ENCODE measurements around the gene HOXD10.

HOXD10 gene

GRCh38 chr2:176079285-176079830, 37.2 kb upstream of the HOXD10 start:
- TF ChIP-seq MYC (IDR thresholded peaks at IDR 0.05; ENCODE audit: low read depth, low read length) (no peak), MAX (IDR thresholded peaks at IDR 0.05; ENCODE audit: low read depth, low read length) (no peak), POLR2A (IDR thresholded peaks at IDR 0.05; ENCODE audit: extremely low read depth, insufficient read length) (no peak), CTCF (IDR thresholded peaks at IDR 0.05; ENCODE audit: low read depth, low read length) (no peak)
- H3K4me3 ChIP-seq (ENCODE audit: low read depth, low read length), result peak overlapping the region; percentile 56
- peak; percentile 60 for DNase-seq (ENCODE audit: low read depth)

GRCh38 chr2:176079831-176080539, 36.6 kb upstream of the HOXD10 start:
- DNase-seq (ENCODE audit: low read depth), result peak; percentile 89
- H3K4me3 ChIP-seq (ENCODE audit: low read depth, low read length), result peak overlapping the region; percentile 56
- TF ChIP-seq CTCF (IDR thresholded peaks at IDR 0.05; ENCODE audit: low read depth, low read length), result peak; percentile 88
- TF ChIP-seq POLR2A (IDR thresholded peaks at IDR 0.05; ENCODE audit: extremely low read depth, insufficient read length), result no peak

GRCh38 chr2:176080540-176081375, 35.8 kb upstream of the HOXD10 start:
- TF ChIP-seq MYC (IDR thresholded peaks at IDR 0.05; ENCODE audit: low read depth, low read length) (no peak), MAX (IDR thresholded peaks at IDR 0.05; ENCODE audit: low read depth, low read length) (no peak), POLR2A (IDR thresholded peaks at IDR 0.05; ENCODE audit: extremely low read depth, insufficient read length) (no peak), CTCF (IDR thresholded peaks at IDR 0.05; ENCODE audit: low read depth, low read length) (no peak)
- no peak for DNase-seq (ENCODE audit: low read depth)
- H3K4me3 ChIP-seq (ENCODE audit: low read depth, low read length), result no peak overlapping the region

GRCh38 chr2:176081376-176081836, 35.2 kb upstream of the HOXD10 start:
- no peak for DNase-seq (ENCODE audit: low read depth)
- no peak for TF ChIP-seq CTCF (IDR thresholded peaks at IDR 0.05; ENCODE audit: low read depth, low read length)
- TF ChIP-seq MAX (IDR thresholded peaks at IDR 0.05; ENCODE audit: low read depth, low read length), result no peak
- no peak for TF ChIP-seq MYC (IDR thresholded peaks at IDR 0.05; ENCODE audit: low read depth, low read length)
- no peak for TF ChIP-seq POLR2A (IDR thresholded peaks at IDR 0.05; ENCODE audit: extremely low read depth, insufficient read length)
- no peak overlapping the region for H3K4me3 ChIP-seq (ENCODE audit: low read depth, low read length)

- H3K4me3 ChIP-seq (ENCODE audit: low read depth, low read length), result no peak overlapping the region
- DNase-seq (ENCODE audit: low read depth), result no peak
- TF ChIP-seq CTCF (IDR thresholded peaks at IDR 0.05; ENCODE audit: low read depth, low read length) (no peak), POLR2A (IDR thresholded peaks at IDR 0.05; ENCODE audit: extremely low read depth, insufficient read length) (no peak), MAX (IDR thresholded peaks at IDR 0.05; ENCODE audit: low read depth, low read length) (no peak), MYC (IDR thresholded peaks at IDR 0.05; ENCODE audit: low read depth, low read length) (no peak)
These were observed 34.6 kb upstream of the HOXD10 start for GRCh38 chr2:176081837-176082524.

Measured in NB4 (cell line).